Measurements from ENCODE around the gene RSPRY1. TPM values are rescaled to one million over a fixed set of nuclear protein-coding genes. Genes with fewer than 3 reads are reported as not detected.

The RSPRY1 gene
- total and polyA plus RNA-seq, 2 of the 4 experiments (the other 2 are of a cell fraction), result 25.2 to 62.2 TPM

DNA sequence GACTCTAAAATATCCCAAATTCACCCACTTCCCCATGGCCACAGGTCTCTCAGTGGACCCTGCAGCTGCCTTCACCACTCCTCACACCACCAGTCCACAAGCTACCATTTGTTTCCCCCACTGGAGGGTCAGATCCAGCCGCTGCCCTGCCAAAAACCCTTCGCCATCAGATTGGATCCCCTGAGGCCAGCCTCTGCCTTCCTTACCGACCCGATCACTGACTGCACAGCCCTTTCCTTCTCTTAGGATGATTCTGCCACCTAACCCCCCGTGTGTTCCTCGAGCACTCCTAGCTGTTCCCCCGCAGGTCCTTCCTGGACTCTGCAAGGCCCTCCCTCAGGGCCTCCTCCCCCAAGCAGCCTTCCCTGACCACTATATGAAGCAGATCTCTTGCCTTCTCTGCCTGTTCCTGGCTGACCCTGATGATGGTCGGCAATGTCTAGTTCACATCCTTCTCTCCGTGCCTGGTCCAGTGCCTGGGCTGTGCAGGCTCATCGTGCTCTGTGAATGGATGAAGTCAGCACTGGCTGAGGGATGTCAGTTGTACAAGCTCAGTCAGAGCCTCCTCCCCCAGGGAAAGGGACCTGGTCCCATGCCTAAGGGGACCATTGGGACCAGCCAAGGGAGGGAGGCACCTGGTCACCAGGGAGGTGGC lies 47.7 kb upstream of the RSPRY1 start:
- POLR2A ChIA-PET (ENCODE audit: unreplicated experiment), result no interaction called here
- no peak overlapping the region for H4K8ac ChIP-seq (ENCODE audit: low read depth in 2 of 2, low read length in 2 of 2)
- TF ChIP-seq CEBPB (IDR thresholded peaks at IDR 0.05; ENCODE audit: low read depth, low read length) (no peak), SMC3 (IDR thresholded peaks at IDR 0.05; ENCODE audit: low read depth, low read length) (no peak), MAFK (IDR thresholded peaks at IDR 0.05; ENCODE audit: low read depth, low read length) (no peak), POLR2A (IDR thresholded peaks at IDR 0.05; ENCODE audit: low read depth, low read length) (no peak), NFE2L2 (IDR thresholded peaks at IDR 0.05; ENCODE audit: low read depth, low read length) (no peak), FOS (IDR thresholded peaks at IDR 0.05; ENCODE audit: low read depth, low read length) (no peak), BHLHE40 (IDR thresholded peaks at IDR 0.05; ENCODE audit: low read depth, low read length) (no peak), MAZ (IDR thresholded peaks at IDR 0.05; ENCODE audit: borderline replicate concordance, low read depth, low read length) (no peak)
- TF ChIP-seq, protein P1, sequence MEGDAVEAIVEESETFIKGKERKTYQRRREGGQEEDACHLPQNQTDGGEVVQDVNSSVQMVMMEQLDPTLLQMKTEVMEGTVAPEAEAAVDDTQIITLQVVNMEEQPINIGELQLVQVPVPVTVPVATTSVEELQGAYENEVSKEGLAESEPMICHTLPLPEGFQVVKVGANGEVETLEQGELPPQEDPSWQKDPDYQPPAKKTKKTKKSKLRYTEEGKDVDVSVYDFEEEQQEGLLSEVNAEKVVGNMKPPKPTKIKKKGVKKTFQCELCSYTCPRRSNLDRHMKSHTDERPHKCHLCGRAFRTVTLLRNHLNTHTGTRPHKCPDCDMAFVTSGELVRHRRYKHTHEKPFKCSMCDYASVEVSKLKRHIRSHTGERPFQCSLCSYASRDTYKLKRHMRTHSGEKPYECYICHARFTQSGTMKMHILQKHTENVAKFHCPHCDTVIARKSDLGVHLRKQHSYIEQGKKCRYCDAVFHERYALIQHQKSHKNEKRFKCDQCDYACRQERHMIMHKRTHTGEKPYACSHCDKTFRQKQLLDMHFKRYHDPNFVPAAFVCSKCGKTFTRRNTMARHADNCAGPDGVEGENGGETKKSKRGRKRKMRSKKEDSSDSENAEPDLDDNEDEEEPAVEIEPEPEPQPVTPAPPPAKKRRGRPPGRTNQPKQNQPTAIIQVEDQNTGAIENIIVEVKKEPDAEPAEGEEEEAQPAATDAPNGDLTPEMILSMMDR (conservative IDR thresholded peaks at IDR 0.05; ENCODE audit: low read depth, low read length), result no peak
- TF ChIP-seq, protein P2, sequence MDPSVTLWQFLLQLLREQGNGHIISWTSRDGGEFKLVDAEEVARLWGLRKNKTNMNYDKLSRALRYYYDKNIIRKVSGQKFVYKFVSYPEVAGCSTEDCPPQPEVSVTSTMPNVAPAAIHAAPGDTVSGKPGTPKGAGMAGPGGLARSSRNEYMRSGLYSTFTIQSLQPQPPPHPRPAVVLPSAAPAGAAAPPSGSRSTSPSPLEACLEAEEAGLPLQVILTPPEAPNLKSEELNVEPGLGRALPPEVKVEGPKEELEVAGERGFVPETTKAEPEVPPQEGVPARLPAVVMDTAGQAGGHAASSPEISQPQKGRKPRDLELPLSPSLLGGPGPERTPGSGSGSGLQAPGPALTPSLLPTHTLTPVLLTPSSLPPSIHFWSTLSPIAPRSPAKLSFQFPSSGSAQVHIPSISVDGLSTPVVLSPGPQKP (IDR thresholded peaks at IDR 0.05; ENCODE audit: borderline replicate concordance, low read depth, low read length), result no peak
- H3K14ac ChIP-seq (replicated peaks; ENCODE audit: low read depth, low read length), result no peak overlapping the region
- no peak overlapping the region for H3K18ac ChIP-seq (ENCODE audit: low read depth, low read length)
- no peak overlapping the region for H2BK20ac ChIP-seq (ENCODE audit: low read depth, low read length)
- peaks cover 3% of the 10 kb centered on the region; the same call in 1 of the 2 replicates for H3K9me1 ChIP-seq (ENCODE audit: insufficient read depth, low read length)
- no peaks in the 10 kb centered on the region for H3K27me3 ChIP-seq (ENCODE audit: control insufficient read depth, insufficient read depth, low read length)
- H3K4me3 ChIP-seq (ENCODE audit: insufficient read depth, low read depth, low read length), result no peak overlapping the region
- no peaks in the 10 kb centered on the region for H4K20me1 ChIP-seq (ENCODE audit: insufficient read depth, low read length)
- H2BK5ac ChIP-seq (ENCODE audit: low read depth, low read length, poor library complexity, severe bottlenecking), result no peak overlapping the region
- DNase-seq (no peak), ATAC-seq (ENCODE audit: low read depth) (no peak)
- BruUV-seq (replicated peaks), result no TSS peak
- no peak overlapping the region for H2BK120ac ChIP-seq (ENCODE audit: low read depth, low read length)
- no peaks in the 10 kb centered on the region for H3K4me1 ChIP-seq (ENCODE audit: control insufficient read depth, insufficient read depth, low read length)
- in situ Hi-C loops (cut with MboI; ENCODE audit: low sequenced_read_pairs), result no loop called here
- CTCF ChIA-PET, result no interaction called here
- no peak overlapping the region for H3K23ac ChIP-seq (ENCODE audit: low read depth, low read length)
- no peaks in the 10 kb centered on the region; the same call in 1 of the 2 replicates for H3K36me3 ChIP-seq (ENCODE audit: control insufficient read depth, insufficient read depth, low read length)
- no peak overlapping the region for H3K27ac ChIP-seq (ENCODE audit: insufficient read depth, low read length)
- H3K9ac ChIP-seq (ENCODE audit: low read depth, low read length), result no peak overlapping the region
- no peaks in the 10 kb centered on the region for H3K79me1 ChIP-seq (ENCODE audit: low read depth in 1 of 2, low read length in 2 of 2)
- H2BK15ac ChIP-seq (ENCODE audit: low read depth, low read length), result no peak overlapping the region
- H3K4me2 ChIP-seq (ENCODE audit: low read depth, low read length), result no peak overlapping the region
- H3K9me3 ChIP-seq (ENCODE audit: control insufficient read depth, insufficient read depth, low read length), result no peaks in the 10 kb centered on the region
- WGBS, 2 experiments (ENCODE audit: extremely low coverage in 2 of 2, insufficient read length in 1 of 2), result 71% methylated on average over 7 of the region's 10 CpGs; no CpG with 5 or more reads in 1 of the 2 experiments
- peak overlapping the region; percentile 71 for H2AK9ac ChIP-seq (replicated peaks; ENCODE audit: low read depth, low read length, poor library complexity)
- H2AK5ac ChIP-seq (ENCODE audit: low read depth, low read length), result no peak overlapping the region
- no peak overlapping the region for H3K56ac ChIP-seq (ENCODE audit: extremely low read depth, insufficient read depth, low read length)
- no peak overlapping the region for H4K91ac ChIP-seq (ENCODE audit: insufficient read depth, low read depth, low read length)
- H4K5ac ChIP-seq (ENCODE audit: low read depth, low read length), result no peak overlapping the region
- no peak overlapping the region for H2AFZ ChIP-seq (replicated peaks; ENCODE audit: low read length, poor library complexity)
- dilution Hi-C loops (cut with HindIII; ENCODE audit: low sequenced_read_pairs, unreplicated experiment), result no loop called here
- H3K4ac ChIP-seq (ENCODE audit: low read depth, low read length), result no peak overlapping the region
- intact Hi-C loops (cut with micrococcal nuclease), result no loop called here
